ENCODE data around the gene CNNM1. TPM values are rescaled to one million over a fixed set of nuclear protein-coding genes. Genes with fewer than 3 reads are reported as not detected.

CNNM1 gene
- total and polyA plus RNA-seq, 8 donors: 0.17 to 0.94 (median 0.36) TPM

DNA sequence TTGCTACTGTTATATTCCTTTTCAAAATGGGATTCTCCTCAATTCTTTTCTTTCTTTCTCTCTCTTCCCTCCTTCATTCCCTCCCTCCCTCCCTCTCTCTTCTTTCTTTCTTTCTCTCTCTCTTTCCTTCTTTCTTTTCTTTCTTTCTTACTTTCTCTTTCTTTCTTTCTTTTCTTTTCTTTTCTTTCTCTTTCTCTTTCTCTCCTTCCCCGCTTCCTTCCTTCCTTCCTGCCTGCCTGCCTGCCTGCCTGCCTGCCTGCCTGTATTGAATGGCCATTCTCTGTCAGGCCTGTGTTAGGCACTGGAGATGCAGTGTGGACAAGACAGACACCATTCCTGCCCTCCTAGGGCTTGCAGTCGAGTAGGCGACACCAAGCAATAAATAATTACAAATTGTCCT is 11.5 kb downstream of the CNNM1 start:
- H3K27me3 ChIP-seq: no peaks in the 10 kb centered on the region
- ATAC-seq: no peak
- no peak overlapping the region for H3K27ac ChIP-seq
- H3K4me1 ChIP-seq: no peaks in the 10 kb centered on the region
- intact Hi-C loops (cut with DNase I): no loop called here
- DNase-seq: no peak
- H3K36me3 ChIP-seq: no peaks in the 10 kb centered on the region
- no peak overlapping the region for H3K4me3 ChIP-seq
- no peaks in the 10 kb centered on the region for H3K9me3 ChIP-seq
- no peak for TF ChIP-seq CTCF (IDR thresholded peaks at IDR 0.05)

DNA sequence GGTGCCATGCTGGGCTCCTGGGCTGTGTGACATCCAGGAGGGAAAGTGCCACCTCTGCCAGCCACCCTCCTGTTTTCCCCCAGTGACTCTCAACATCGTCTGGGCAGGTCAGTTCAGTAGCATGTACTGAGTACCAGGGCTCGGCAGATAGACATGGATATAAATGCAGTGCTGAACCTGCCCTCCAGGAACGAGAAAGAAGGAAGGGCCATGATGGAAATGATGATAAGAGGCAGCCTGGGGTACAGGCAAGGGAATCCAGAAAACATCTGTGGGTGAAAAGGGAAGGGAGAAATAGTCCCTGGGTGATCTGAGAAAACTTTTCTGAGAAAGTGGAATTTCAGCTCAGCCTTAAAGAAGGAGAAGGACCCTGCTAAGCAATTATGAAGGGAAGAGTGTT is 12.1 kb downstream of the CNNM1 start:
- intact Hi-C loops (cut with DNase I): no loop called here
- H3K36me3 ChIP-seq: no peaks in the 10 kb centered on the region
- no peaks in the 10 kb centered on the region for H3K9me3 ChIP-seq
- no peaks in the 10 kb centered on the region for H3K27me3 ChIP-seq
- H3K4me3 ChIP-seq: no peak overlapping the region
- no peak overlapping the region for H3K27ac ChIP-seq
- ATAC-seq (no peak), DNase-seq (no peak)
- no peak for TF ChIP-seq CTCF (IDR thresholded peaks at IDR 0.05)
- no peaks in the 10 kb centered on the region for H3K4me1 ChIP-seq

GRCh38 chr10:99341860-99342490 is 12.8 kb downstream of the CNNM1 start:
- no peaks in the 10 kb centered on the region for H3K4me1 ChIP-seq
- H3K4me3 ChIP-seq: no peak overlapping the region
- no peaks in the 10 kb centered on the region for H3K36me3 ChIP-seq
- TF ChIP-seq CTCF (IDR thresholded peaks at IDR 0.05): no peak
- H3K27me3 ChIP-seq: no peaks in the 10 kb centered on the region
- peak; percentile 36 for ATAC-seq
- intact Hi-C loops (cut with DNase I): no loop called here
- peak in 2 of 4 donors; percentile 42 to 58 for DNase-seq
- H3K9me3 ChIP-seq: no peaks in the 10 kb centered on the region
- no peak overlapping the region for H3K27ac ChIP-seq

- Histone ChIP-seq H3K4me3 (no peak overlapping the region), H3K27ac (no peak overlapping the region), H3K4me1 (no peaks in the 10 kb centered on the region), H3K36me3 (no peaks in the 10 kb centered on the region), H3K9me3 (no peaks in the 10 kb centered on the region), H3K27me3 (no peaks in the 10 kb centered on the region)
- no peak for TF ChIP-seq CTCF (IDR thresholded peaks at IDR 0.05)
- no peak for ATAC-seq
- DNase-seq: no peak
- intact Hi-C loops (cut with DNase I): no loop called here
These were observed 14.1 kb downstream of the CNNM1 start for GRCh38 chr10:99343262-99343661.

DNA sequence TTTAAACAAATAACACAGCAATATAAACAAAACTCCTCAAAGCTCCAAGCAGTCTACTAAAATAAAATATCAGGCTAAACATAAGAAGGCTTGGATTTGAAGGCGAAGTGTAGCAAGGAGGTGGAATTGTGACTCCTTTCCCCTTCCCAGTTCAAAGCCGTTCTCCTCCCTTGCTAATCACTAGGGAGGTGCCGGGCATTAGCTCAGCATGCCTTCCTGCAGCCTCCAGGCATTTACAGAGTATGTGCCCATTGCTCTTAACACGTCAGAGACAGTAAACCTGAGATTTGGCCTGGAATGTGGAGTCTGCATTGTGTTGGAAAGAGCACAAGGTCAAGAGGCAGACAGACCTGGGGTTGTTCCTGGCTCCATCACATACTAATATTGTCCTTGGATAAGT is 15.6 kb downstream of the CNNM1 start:
- H3K27ac ChIP-seq: no peak overlapping the region
- no peaks in the 10 kb centered on the region for H3K4me1 ChIP-seq
- intact Hi-C loops (cut with DNase I): no loop called here
- no peak overlapping the region for H3K4me3 ChIP-seq
- no peak for DNase-seq
- no peak for ATAC-seq
- no peaks in the 10 kb centered on the region for H3K36me3 ChIP-seq
- H3K27me3 ChIP-seq: no peaks in the 10 kb centered on the region
- no peak for TF ChIP-seq CTCF (IDR thresholded peaks at IDR 0.05)
- H3K9me3 ChIP-seq: no peaks in the 10 kb centered on the region

All from left lung (tissue), 10 donors.